PC-9 (cell line): Measurements from ENCODE around the gene TUBA4B. TPM values are rescaled to one million over a fixed set of nuclear protein-coding genes. Genes with fewer than 3 reads are reported as not detected.

ENCODE experiments used
- BruUV-seq: library from RNA; stranded (reverse); fragments of 400-500 nt; replicated peaks from 2 replicates; lab custom pipeline; 2021; lab: Mats Ljungman, UMichigan
- CTCF ChIA-PET: fragments of 300-600 bp; sonication (Branson Sonifier 250); formaldehyde crosslinking; loops from one replicate; lab custom pipeline; 2022; ENCODE audit warnings: antibody characterized with exemption; lab: Charles Lee
- POLR2A ChIA-PET: fragments of 300-600 bp; sonication (Branson Sonifier 250); formaldehyde crosslinking; loops from one replicate; lab custom pipeline; 2022; ENCODE audit warnings: antibody characterized with exemption; ENCODE audit not compliant: unreplicated experiment; lab: Charles Lee
- DNase-seq, 2 experiments: peaks; one replicate each; pipeline versions ENCODE4 v3.0.0 to v3.0.0-alpha.2; 2015 to 2022; ENCODE audit warnings: mixed read lengths in 1 of 2
- H2AFZ ChIP-seq: fragments of 200-600 bp; sonication (generic); 2 replicates; pipeline ENCODE4 v1.8.1; 2017; ENCODE audit warnings: antibody characterized with exemption
- H3F3A ChIP-seq: fragments of 200-600 bp; sonication (generic); 2 replicates; pipeline ENCODE4 v1.8.1; 2017; ENCODE audit warnings: antibody characterized with exemption, mild to moderate bottlenecking, low read depth; ENCODE audit not compliant: insufficient read depth
- H3K27ac ChIP-seq: fragments of 200-600 bp; sonication (generic); 2 replicates; pipeline ENCODE4 v1.6.1; 2016; ENCODE audit warnings: mixed run types
- H3K27me3 ChIP-seq: fragments of 200-600 bp; sonication (generic); 2 replicates; pipeline ENCODE4 v1.6.1; 2016; ENCODE audit warnings: low read depth, mixed run types; ENCODE audit not compliant: insufficient read depth
- H3K36me3 ChIP-seq: fragments of 200-600 bp; sonication (generic); 2 replicates; pipeline ENCODE4 v1.6.1; 2016; ENCODE audit warnings: low read depth, mixed run types
- H3K4me1 ChIP-seq: fragments of 200-600 bp; sonication (generic); replicated peaks from 2 replicates; pipeline ENCODE4 v1.6.1; 2016; ENCODE audit warnings: mixed run types; ENCODE audit not compliant: insufficient read depth
- H3K4me2 ChIP-seq: fragments of 200-600 bp; sonication (generic); 2 replicates; pipeline ENCODE4 v1.6.1; 2017; ENCODE audit warnings: mixed run types
- H3K4me3 ChIP-seq: fragments of 200-600 bp; sonication (generic); 2 replicates; pipeline ENCODE4 v1.6.1; 2016; ENCODE audit warnings: mixed run types
- H3K79me2 ChIP-seq: fragments of 200-600 bp; sonication (generic); 2 replicates; pipeline ENCODE4 v1.6.1; 2017; ENCODE audit warnings: low read depth, mixed run types
- H3K9me2 ChIP-seq: fragments of 200-600 bp; sonication (generic); 2 replicates; pipeline ENCODE4 v1.8.1; 2017; ENCODE audit warnings: mild to moderate bottlenecking; ENCODE audit not compliant: insufficient read depth
- H3K9me3 ChIP-seq: fragments of 200-600 bp; sonication (generic); 2 replicates; pipeline ENCODE4 v1.8.1; 2016; ENCODE audit warnings: low read depth; ENCODE audit not compliant: insufficient read depth
- H4K20me1 ChIP-seq: fragments of 200-600 bp; sonication (generic); 2 replicates; pipeline ENCODE4 v1.8.1; 2017; ENCODE audit not compliant: insufficient read depth
- CTCF ChIP-seq: fragments of 200-600 bp; sonication (generic); conservative IDR thresholded peaks from 2 replicates; pipeline ENCODE4 v1.6.1; 2017; ENCODE audit warnings: mixed run types, antibody characterized with exemption, mild to moderate bottlenecking, moderate library complexity
- EZH2 ChIP-seq: fragments of 200-600 bp; sonication (generic); IDR thresholded peaks from 2 replicates; pipeline ENCODE4 v1.8.0; 2017; ENCODE audit warnings: antibody characterized with exemption, low read depth
- intact Hi-C: fragments of 100-400 bp; cut with micrococcal nuclease; formaldehyde crosslinking; loops from one replicate; pipeline ENCODE4 v1.10.0; 2022; ENCODE audit not compliant: unreplicated experiment
- total RNA-seq: library from RNA; stranded (reverse); gene quantifications from 2 replicates; pipeline ENCODE4 v1.2.3, GENCODE V29; 2021

Gene TUBA4B
- total RNA-seq, 1 experiment from 2014 or later = not detected

- no peak overlapping the region for H2AFZ ChIP-seq
- TF ChIP-seq EZH2 = no peak
- TF ChIP-seq CTCF = no peak
Measured at GRCh38 chr2:219274361-219274921, 21.4 kb downstream of the TUBA4B start.

GRCh38 chr2:219277703-219278654, 24.9 kb downstream of the TUBA4B start:
- Histone ChIP-seq H3K27ac (peak overlapping the region; percentile 51), H3F3A (peaks cover 38% of the 10 kb centered on the region), H3K4me3 (peak overlapping the region; percentile 81; the same call in 1 of the 2 replicates), H3K79me2 (0 out of 2 replicates have a peak, but pooled peaks cover 3% of the 10 kb centered on the region), H2AFZ (no peak overlapping the region), H3K9me3 (no peaks in the 10 kb centered on the region), H3K4me1 (peaks cover 51% of the 10 kb centered on the region), H3K36me3 (no peaks in the 10 kb centered on the region), H3K4me2 (peak overlapping the region; percentile 93), H3K27me3 (no peaks in the 10 kb centered on the region), H4K20me1 (no peaks in the 10 kb centered on the region), H3K9me2 (no peaks in the 10 kb centered on the region)
- intact Hi-C loops = loop anchor here (2.0 to 10.0 kb wide), 2 partner anchors 71 to 383 kb away; partner anchors contain the start of gene ZFAND2B
- peak; percentile 60 to 82 for DNase-seq
- no TSS peak for BruUV-seq
- CTCF ChIA-PET = interaction anchor here (0.6 to 2.3 kb wide), 3 partner anchors 17 to 705 kb away, joined by 4 to 13 read pairs (median 6); no protein-coding TSS in a partner anchor
- POLR2A ChIA-PET = interaction anchor here (0.5 to 1.2 kb wide), 5 partner anchors 23 to 59 kb away, joined by 3 to 15 read pairs (median 4); no protein-coding TSS in a partner anchor
- TF ChIP-seq CTCF = peak; percentile 96
- no peak for TF ChIP-seq EZH2

More at GRCh38 chr2:219274361-219274921, 21.4 kb downstream of the TUBA4B start:
- no peaks in the 10 kb centered on the region for H4K20me1 ChIP-seq
- peaks cover 40% of the 10 kb centered on the region for H3F3A ChIP-seq
- H3K27ac ChIP-seq = peak overlapping the region; percentile 95
- peak overlapping the region; percentile 74 for H3K4me2 ChIP-seq
- no peaks in the 10 kb centered on the region for H3K27me3 ChIP-seq
- ChIA-PET POLR2A (interaction anchor here (0.5 to 1.2 kb wide), 8 partner anchors 12 to 102 kb away, joined by 3 to 19 read pairs (median 8); partner anchors contain the start of genes ANKZF1, ATG9A and CNPPD1), CTCF (interaction anchor here (0.5 to 1.5 kb wide), 3 partner anchors 21 to 231 kb away, joined by 3 to 13 read pairs (median 5); no protein-coding TSS in a partner anchor)
- intact Hi-C loops = loop anchor here (1.0 to 10.0 kb wide), 4 partner anchors 21 to 380 kb away; partner anchors contain the start of genes ABCB6, TUBA4A and TUBA4B
- DNase-seq = peak; percentile 82 to 90
- H3K9me2 ChIP-seq = no peaks in the 10 kb centered on the region
- no peaks in the 10 kb centered on the region for H3K9me3 ChIP-seq
- peaks cover 49% of the 10 kb centered on the region for H3K4me1 ChIP-seq
- TSS peak; percentile 86 for BruUV-seq
- H3K36me3 ChIP-seq = no peaks in the 10 kb centered on the region
- peak overlapping the region; percentile 18; the same call in 1 of the 2 replicates for H3K4me3 ChIP-seq
- no peaks in the 10 kb centered on the region for H3K79me2 ChIP-seq
